Keratinocyte (primary cell): ENCODE data around the gene CUX1. TPM values are rescaled to one million over a fixed set of nuclear protein-coding genes. Genes with fewer than 3 reads are reported as not detected.

ENCODE experiments used
- DNase-seq: peaks from one replicate; pipeline ENCODE4 v3.0.0-alpha.2; 2011; ENCODE audit warnings: low read depth, missing footprints, low spot score
- FAIRE-seq: peaks from 2 replicates; lab custom pipeline; 2011; peaks lifted over from hg19 to GRCh38; lab: Jason Lieb, UNC
- H2AFZ ChIP-seq: 2 replicates; pipeline ENCODE4 v1.6.0; 2012; ENCODE audit warnings: low read length, control low read depth, inconsistent platforms; ENCODE audit not compliant: control insufficient read depth
- H3K27ac ChIP-seq: 2 replicates; pipeline ENCODE4 v1.5.1; 2011; ENCODE audit warnings: low read length; ENCODE audit not compliant: control insufficient read depth, insufficient read depth
- H3K27me3 ChIP-seq: 3 replicates; pipeline ENCODE4 v1.6.0; 2011; ENCODE audit warnings: low read length; ENCODE audit not compliant: control insufficient read depth, insufficient read depth; ENCODE audit errors: extremely low read depth
- H3K36me3 ChIP-seq, 2 experiments: 2 replicates in 1 of 2; 3 replicates in 1 of 2; pipeline ENCODE4 v1.5.1; 2011; ENCODE audit warnings: low read length in 2 of 2, mild to moderate bottlenecking in 1 of 2; ENCODE audit not compliant: control insufficient read depth in 2 of 2, insufficient read depth in 2 of 2; ENCODE audit errors: extremely low read depth in 1 of 2
- H3K4me1 ChIP-seq: 3 replicates; pipeline ENCODE4 v1.5.1; 2011; ENCODE audit warnings: low read length; ENCODE audit not compliant: control insufficient read depth, insufficient read depth; ENCODE audit errors: extremely low read depth
- H3K4me2 ChIP-seq: 3 replicates; pipeline ENCODE4 v1.6.0; 2011; ENCODE audit warnings: low read depth, low read length; ENCODE audit not compliant: control insufficient read depth, insufficient read depth; ENCODE audit errors: extremely low read depth
- H3K4me3 ChIP-seq, 3 experiments: fragments of 200-600 bp in 1 of 3; sonication (generic) in 1 of 3; 2 replicates in 2 of 3; 3 replicates in 1 of 3; pipeline ENCODE4 v1.5.1; 2011 to 2016; ENCODE audit warnings: low read length in 3 of 3, mild to moderate bottlenecking in 3 of 3, control low read depth in 2 of 3, inconsistent platforms in 1 of 3, low read depth in 1 of 3, mixed read lengths in 1 of 3, mixed run types in 1 of 3, moderate library complexity in 1 of 3; ENCODE audit not compliant: control insufficient read depth in 2 of 3, insufficient read depth in 2 of 3; ENCODE audit errors: extremely low read depth in 1 of 3
- H3K79me2 ChIP-seq: 2 replicates; pipeline ENCODE4 v1.6.0; 2012; ENCODE audit warnings: low read length; ENCODE audit not compliant: control insufficient read depth, insufficient read depth
- H3K9ac ChIP-seq: 3 replicates; pipeline ENCODE4 v1.6.0; 2011; ENCODE audit warnings: low read length; ENCODE audit not compliant: control insufficient read depth, insufficient read depth; ENCODE audit errors: extremely low read depth
- H3K9me1 ChIP-seq: 3 replicates; pipeline ENCODE4 v1.6.0; 2011; ENCODE audit warnings: low read length; ENCODE audit not compliant: control insufficient read depth, insufficient read depth; ENCODE audit errors: extremely low read depth
- H3K9me3 ChIP-seq: 2 replicates; pipeline ENCODE4 v1.5.1; 2012; ENCODE audit warnings: low read depth, low read length; ENCODE audit not compliant: control insufficient read depth
- H4K20me1 ChIP-seq: 3 replicates; pipeline ENCODE4 v1.6.0; 2011; ENCODE audit warnings: low read length; ENCODE audit not compliant: control insufficient read depth, insufficient read depth; ENCODE audit errors: extremely low read depth
- EZH2 ChIP-seq: IDR thresholded peaks from one replicate; pipeline ENCODE4 v1.6.1; 2012; ENCODE audit warnings: inconsistent platforms, mild to moderate bottlenecking, low read length, moderate library complexity
- dilution Hi-C: fragments of 300-500 bp; cut with MboI; formaldehyde crosslinking; loops from one replicate; pipeline ENCODE4 v1.7.0; 2020; ENCODE audit warnings: low sequenced_read_pairs; ENCODE audit not compliant: extremely low pct_ligation_motif_present
- polyA plus RNA-seq, 5 experiments: library from polyadenylated mRNA; depleted of rRNA in 3 of 5; stranded (reverse) in 3 of 5; stranded (forward) in 1 of 5; unstranded in 1 of 5; fragments of >200 nt; gene quantifications; 1 replicate in 1 of 5; 2 replicates in 3 of 5; 3 replicates in 1 of 5; pipeline versions ENCODE4 v1.2.1 to v1.2.3, GENCODE V29; 2011 to 2012; ENCODE audit warnings: missing spikeins in 2 of 5, low read depth in 1 of 5, low replicate concordance in 1 of 5
- TF ChIP-seq, protein P1 (sequence below), 3 experiments: IDR thresholded peaks in 1 of 3; conservative IDR thresholded peaks in 1 of 3; optimal IDR thresholded peaks in 1 of 3; 2 replicates in 2 of 3; 3 replicates in 1 of 3; pipeline versions ENCODE3 to v1.5.1; 2011; ENCODE audit warnings: low read length in 3 of 3, mild to moderate bottlenecking in 3 of 3, moderate library complexity in 2 of 3, control low read depth in 1 of 3, inconsistent platforms in 1 of 3; ENCODE audit not compliant: insufficient read depth in 2 of 3; ENCODE audit errors: extremely low read depth in 1 of 3

CUX1 gene
- polyA plus RNA-seq, 1 donor (not counting 4 experiments of a cell fraction or from before 2014, with no cell fraction given): 18.3 TPM

DNA sequence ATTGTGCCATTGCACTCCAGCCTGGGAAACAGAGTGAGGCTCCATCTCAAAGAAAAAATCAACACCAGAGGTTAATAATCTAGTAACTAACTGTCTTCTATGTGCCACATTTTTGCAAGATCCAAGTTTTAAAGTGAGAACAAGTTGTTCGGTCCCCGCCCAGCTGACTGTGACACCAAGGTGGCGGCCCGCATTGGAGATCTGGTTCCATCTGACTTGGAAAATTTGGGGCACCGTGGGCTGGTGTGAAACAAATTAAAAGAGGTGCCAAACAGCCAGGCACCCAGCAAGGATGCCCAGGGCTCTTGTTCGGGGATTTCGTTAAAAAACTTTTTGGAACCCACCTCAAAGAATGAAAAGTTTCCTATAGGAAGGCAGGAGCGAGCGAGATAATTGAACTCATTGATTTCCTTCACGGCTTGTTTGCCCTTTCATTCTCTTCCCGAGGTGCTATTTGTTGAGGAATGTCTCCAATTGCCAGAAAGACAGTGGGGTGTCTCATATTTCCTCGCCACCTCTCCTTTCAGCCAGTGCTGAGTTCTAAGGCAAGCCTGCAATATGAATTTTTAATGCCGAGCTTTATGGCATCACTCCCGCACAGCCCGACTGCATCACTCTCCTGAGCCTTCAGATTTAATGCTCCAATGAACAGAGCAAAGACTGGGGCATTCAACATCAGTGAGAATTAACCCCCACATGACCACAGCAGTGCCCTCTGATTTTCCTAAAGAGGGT lies 312.4 kb downstream of the CUX1 start:
- Histone ChIP-seq H3K9me1 (no peaks in the 10 kb centered on the region), H3K27me3 (no peaks in the 10 kb centered on the region), H3K27ac (no peak overlapping the region), H3K9me3 (no peaks in the 10 kb centered on the region), H2AFZ (no peak overlapping the region), H4K20me1 (no peaks in the 10 kb centered on the region), H3K9ac (no peak overlapping the region), H3K4me3 (no peak overlapping the region), H3K79me2 (no peaks in the 10 kb centered on the region), H3K4me2 (no peak overlapping the region), H3K4me1 (peaks cover 11% of the 10 kb centered on the region), H3K36me3 (peaks cover 0 to 1% of the 10 kb centered on the region in 2 experiments)
- TF ChIP-seq EZH2: no peak
- TF ChIP-seq, protein P1, sequence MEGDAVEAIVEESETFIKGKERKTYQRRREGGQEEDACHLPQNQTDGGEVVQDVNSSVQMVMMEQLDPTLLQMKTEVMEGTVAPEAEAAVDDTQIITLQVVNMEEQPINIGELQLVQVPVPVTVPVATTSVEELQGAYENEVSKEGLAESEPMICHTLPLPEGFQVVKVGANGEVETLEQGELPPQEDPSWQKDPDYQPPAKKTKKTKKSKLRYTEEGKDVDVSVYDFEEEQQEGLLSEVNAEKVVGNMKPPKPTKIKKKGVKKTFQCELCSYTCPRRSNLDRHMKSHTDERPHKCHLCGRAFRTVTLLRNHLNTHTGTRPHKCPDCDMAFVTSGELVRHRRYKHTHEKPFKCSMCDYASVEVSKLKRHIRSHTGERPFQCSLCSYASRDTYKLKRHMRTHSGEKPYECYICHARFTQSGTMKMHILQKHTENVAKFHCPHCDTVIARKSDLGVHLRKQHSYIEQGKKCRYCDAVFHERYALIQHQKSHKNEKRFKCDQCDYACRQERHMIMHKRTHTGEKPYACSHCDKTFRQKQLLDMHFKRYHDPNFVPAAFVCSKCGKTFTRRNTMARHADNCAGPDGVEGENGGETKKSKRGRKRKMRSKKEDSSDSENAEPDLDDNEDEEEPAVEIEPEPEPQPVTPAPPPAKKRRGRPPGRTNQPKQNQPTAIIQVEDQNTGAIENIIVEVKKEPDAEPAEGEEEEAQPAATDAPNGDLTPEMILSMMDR (optimal IDR thresholded peaks at IDR 0.05 in 1 of 3, IDR thresholded peaks at IDR 0.05 in 1 of 3, conservative IDR thresholded peaks at IDR 0.05 in 1 of 3; ENCODE audit: extremely low read depth in 1 of 3, insufficient read depth in 2 of 3, low read length in 3 of 3): no peak
- no peak for DNase-seq
- no peak for FAIRE-seq
- dilution Hi-C loops: no loop called here

DNA sequence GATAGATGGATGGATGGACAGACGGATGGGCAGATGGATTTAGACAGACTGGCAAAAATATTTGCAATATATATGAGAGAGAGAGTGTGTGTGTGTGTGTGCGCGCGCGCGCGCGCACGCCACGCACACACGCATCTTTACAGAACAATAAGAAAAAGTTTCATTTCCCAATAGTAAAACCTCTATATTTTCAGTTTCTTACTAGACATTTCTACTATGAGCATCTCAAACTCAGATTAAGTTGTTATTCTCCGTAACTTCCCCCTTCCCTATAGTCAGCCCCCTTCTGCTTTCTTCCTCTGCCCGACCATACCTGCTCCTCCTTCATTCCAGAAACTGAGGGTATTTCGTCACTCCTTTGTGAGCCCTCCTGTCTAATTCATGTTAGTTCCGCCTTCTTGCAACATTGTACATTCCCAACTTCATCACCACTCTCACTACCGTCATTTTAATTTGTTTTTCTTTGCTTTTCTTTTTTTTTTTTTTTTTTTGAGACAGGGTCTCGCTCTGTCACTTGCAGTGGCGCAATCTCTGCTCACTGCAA lies 314.9 kb downstream of the CUX1 start:
- Histone ChIP-seq H4K20me1 (no peaks in the 10 kb centered on the region), H3K27ac (no peak overlapping the region), H3K79me2 (no peaks in the 10 kb centered on the region), H3K4me3 (no peak overlapping the region), H3K9me1 (no peaks in the 10 kb centered on the region), H3K4me2 (no peak overlapping the region), H2AFZ (no peak overlapping the region), H3K4me1 (peaks cover 4% of the 10 kb centered on the region), H3K9ac (no peak overlapping the region), H3K36me3 (peaks cover 0 to 1% of the 10 kb centered on the region in 2 experiments), H3K27me3 (no peaks in the 10 kb centered on the region), H3K9me3 (no peaks in the 10 kb centered on the region)
- DNase-seq (no peak), FAIRE-seq (no peak)
- TF ChIP-seq EZH2: no peak
- TF ChIP-seq, protein P1 (optimal IDR thresholded peaks at IDR 0.05 in 1 of 3, IDR thresholded peaks at IDR 0.05 in 1 of 3, conservative IDR thresholded peaks at IDR 0.05 in 1 of 3; ENCODE audit: extremely low read depth in 1 of 3, insufficient read depth in 2 of 3, low read length in 3 of 3): no peak
- dilution Hi-C loops: no loop called here
